Body of pancreas (tissue), 4 donors: ENCODE measurements around the gene CDC20B. TPM values are rescaled to one million over a fixed set of nuclear protein-coding genes. Genes with fewer than 3 reads are reported as not detected.
"Not testable (repeated sequence)": the region's sequence is repeated elsewhere in the genome, so short reads cannot be mapped to it uniquely, and the experiment has no call there.

Experiments
- ATAC-seq: fragments of 150-250 bp; one replicate; pipeline ENCODE4 v1.9.1; 2016
- DNase-seq, 4 donors: peaks; one replicate each; pipeline ENCODE4 v3.0.0-alpha.2; 2019
- H3K27ac ChIP-seq, 4 donors: fragments of 200-600 bp; sonication (generic); 1 replicate in 3 of 4; 2 replicates in 1 of 4; pipeline versions ENCODE4 v1.5.1 to v1.6.1; 2016 to 2019; ENCODE audit warnings: mild to moderate bottlenecking in 1 of 4, mixed read lengths in 1 of 4, moderate library complexity in 1 of 4
- H3K27me3 ChIP-seq, 2 donors: fragments of 200-600 bp; sonication (generic); one replicate each; pipeline ENCODE4 v1.6.0; 2016; ENCODE audit warnings: mild to moderate bottlenecking in 1 of 2
- H3K36me3 ChIP-seq, 2 donors: fragments of 200-600 bp; sonication (generic); replicated peaks in 1 of 2; 2 replicates each; pipeline ENCODE4 v1.5.1; 2016; ENCODE audit warnings: low read depth in 2 of 2; ENCODE audit not compliant: insufficient read depth in 1 of 2
- H3K4me1 ChIP-seq: fragments of 200-600 bp; sonication (generic); one replicate; pipeline ENCODE4 v1.6.0; 2016
- H3K4me3 ChIP-seq, 2 donors: fragments of 200-600 bp; sonication (generic); 1 replicate in 1 of 2; 2 replicates in 1 of 2; pipeline ENCODE4 v1.5.1; 2016 to 2019
- H3K9me3 ChIP-seq, 3 donors: fragments of 200-600 bp; sonication (generic); 1 replicate in 2 of 3; 2 replicates in 1 of 3; pipeline ENCODE4 v1.5.1; 2016
- CTCF ChIP-seq, 7 experiments: fragments of 450-650 bp in 4 of 7; fragments of 200-600 bp in 3 of 7; sonication (generic) in 3 of 7; IDR thresholded peaks; one replicate each; pipeline ENCODE4 v1.5.1; 2016 to 2019; ENCODE audit warnings: antibody characterized with exemption in 7 of 7
- POLR2A ChIP-seq, 3 donors: fragments of 450-650 bp; IDR thresholded peaks; one replicate each; pipeline ENCODE4 v1.6.1; 2016; ENCODE audit warnings: antibody characterized with exemption in 3 of 3, mild to moderate bottlenecking in 2 of 3
- WGBS, 2 donors: methylation state at CpG; one replicate each; pipeline ENCODE4 v1.1.5; 2017; 5-methylcytosine and 5-hydroxymethylcytosine counted together
- intact Hi-C: fragments of 100-400 bp; cut with DNase I; formaldehyde crosslinking; loops from one replicate; pipeline ENCODE4 v1.15.1; 2023
- total RNA-seq, 2 donors: library from RNA; depleted of rRNA; stranded (reverse); fragments of >200 nt; gene quantifications; one replicate each; pipeline ENCODE4 v1.1.0, GENCODE V29; 2016

Gene CDC20B
- total RNA-seq, 2 donors from 2014 or later: not detected

- Histone ChIP-seq H3K4me3 (no peak overlapping the region), H3K9me3 (no peaks in the 10 kb centered on the region), H3K27me3 (no peaks in the 10 kb centered on the region), H3K27ac (no peak overlapping the region), H3K36me3 (no peaks in the 10 kb centered on the region), H3K4me1 (no peaks in the 10 kb centered on the region)
- ATAC-seq: no peak
- 82 to 84% methylated on average over 2 of the region's 2 CpGs for WGBS, 2 donors
- TF ChIP-seq CTCF (IDR thresholded peaks at IDR 0.05): no peak
- no peak for TF ChIP-seq POLR2A (IDR thresholded peaks at IDR 0.05)
- intact Hi-C loops: no loop called here
- no peak for DNase-seq
These were observed 62.8 kb downstream of the CDC20B start for GRCh38 chr5:55110217-55110616.

- intact Hi-C loops: no loop called here
- TF ChIP-seq POLR2A (IDR thresholded peaks at IDR 0.05) (no peak), CTCF (IDR thresholded peaks at IDR 0.05) (no peak)
- Histone ChIP-seq H3K4me1 (no peaks in the 10 kb centered on the region), H3K9me3 (no peaks in the 10 kb centered on the region), H3K4me3 (no peak overlapping the region), H3K27me3 (no peaks in the 10 kb centered on the region), H3K27ac (no peak overlapping the region), H3K36me3 (no peaks in the 10 kb centered on the region)
- no peak for DNase-seq
- 64 to 70% methylated on average over 3 of the region's 3 CpGs for WGBS, 2 donors
- ATAC-seq: no peak
These were observed 64.3 kb downstream of the CDC20B start for GRCh38 chr5:55108661-55109060.

- H3K27ac ChIP-seq, H3K27me3 ChIP-seq, H3K36me3 ChIP-seq, DNase-seq, H3K4me3 ChIP-seq, intact Hi-C loops, ATAC-seq, H3K9me3 ChIP-seq, H3K4me1 ChIP-seq: not testable (repeated sequence)
These were observed 67.0 kb downstream of the CDC20B start for GRCh38 chr5:55105976-55106375.

- DNase-seq: no peak
- Histone ChIP-seq H3K36me3 (no peaks in the 10 kb centered on the region), H3K27me3 (no peaks in the 10 kb centered on the region), H3K27ac (no peak overlapping the region), H3K4me3 (no peak overlapping the region), H3K9me3 (no peaks in the 10 kb centered on the region), H3K4me1 (no peaks in the 10 kb centered on the region)
- intact Hi-C loops: no loop called here
- 61 to 84% methylated on average over 5 of the region's 5 CpGs for WGBS, 2 donors
- no peak for ATAC-seq
- TF ChIP-seq CTCF (IDR thresholded peaks at IDR 0.05): no peak
- TF ChIP-seq POLR2A (IDR thresholded peaks at IDR 0.05): no peak
These were observed 67.9 kb downstream of the CDC20B start for GRCh38 chr5:55104946-55105701.

GRCh38 chr5:55104036-55104772, 68.8 kb downstream of the CDC20B start:
- DNase-seq (no peak), ATAC-seq (no peak)
- TF ChIP-seq CTCF (IDR thresholded peaks at IDR 0.05) (no peak), POLR2A (IDR thresholded peaks at IDR 0.05) (no peak)
- H3K4me1 ChIP-seq: no peaks in the 10 kb centered on the region
- WGBS, 2 donors: 86 to 87% methylated on average over 2 of the region's 2 CpGs
- intact Hi-C loops: no loop called here
- H3K27me3 ChIP-seq: no peaks in the 10 kb centered on the region
- no peaks in the 10 kb centered on the region for H3K36me3 ChIP-seq
- no peak overlapping the region for H3K4me3 ChIP-seq
- no peaks in the 10 kb centered on the region for H3K9me3 ChIP-seq
- H3K27ac ChIP-seq: no peak overlapping the region
